Suppressor macrophage treated with lipopolysaccharide for 4 hours (primary cell): ENCODE results near the gene RIPK3.
"Not testable (repeated sequence)": the region's sequence is repeated elsewhere in the genome, so short reads cannot be mapped to it uniquely, and the experiment has no call there.

Experiments
- DNase-seq: peaks from one replicate; pipeline ENCODE4 v3.0.0-alpha.2; 2020

The RIPK3 gene

DNA sequence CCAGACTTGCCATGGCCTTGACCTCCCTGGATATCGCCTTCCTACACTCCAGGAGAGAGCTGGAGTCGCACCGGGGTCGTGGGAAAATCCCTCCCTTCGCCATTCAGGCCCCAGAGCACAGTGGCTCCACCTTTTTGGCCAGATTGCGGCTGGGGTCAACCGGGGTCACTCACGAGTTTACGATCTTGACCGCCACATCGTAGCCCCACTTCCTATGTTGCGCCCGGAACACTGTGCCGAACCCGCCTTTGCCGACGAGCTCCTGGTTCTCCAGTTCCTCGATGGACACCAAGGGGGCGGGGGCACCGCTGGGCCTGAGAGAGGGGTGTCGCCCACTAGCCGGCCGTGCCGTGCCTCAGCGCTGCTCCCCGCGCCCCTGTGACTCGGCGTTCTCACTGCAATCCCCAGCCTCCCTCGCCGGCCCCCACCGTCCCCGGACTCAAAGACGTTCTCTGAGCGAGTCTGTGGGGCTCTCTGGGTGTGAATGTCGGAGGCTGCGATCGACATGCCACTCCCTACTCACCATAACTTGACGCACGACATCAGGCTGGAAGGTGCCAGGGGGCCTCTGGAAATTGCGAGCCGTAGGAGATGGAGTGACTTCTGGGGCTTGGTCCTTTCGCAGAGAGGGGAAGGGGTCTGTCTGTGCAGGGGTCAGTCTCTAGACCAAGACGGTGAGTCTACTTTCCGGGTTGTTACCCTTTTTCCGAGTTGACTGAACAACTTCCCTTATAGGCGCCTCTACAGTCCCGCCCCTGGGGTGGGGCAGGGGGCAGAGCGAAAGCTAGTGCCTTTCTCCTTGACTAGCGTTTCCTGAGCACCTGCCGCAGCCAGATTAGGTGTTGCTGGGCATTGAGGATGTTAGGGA is at the start of gene RIPK3:
RIPK3 (minus strand) TSS at position 708 of the 868 bp plus-strand sequence; CDS start at position 543, 165 bp downstream.
- DNase-seq = peak; percentile 77

DNA sequence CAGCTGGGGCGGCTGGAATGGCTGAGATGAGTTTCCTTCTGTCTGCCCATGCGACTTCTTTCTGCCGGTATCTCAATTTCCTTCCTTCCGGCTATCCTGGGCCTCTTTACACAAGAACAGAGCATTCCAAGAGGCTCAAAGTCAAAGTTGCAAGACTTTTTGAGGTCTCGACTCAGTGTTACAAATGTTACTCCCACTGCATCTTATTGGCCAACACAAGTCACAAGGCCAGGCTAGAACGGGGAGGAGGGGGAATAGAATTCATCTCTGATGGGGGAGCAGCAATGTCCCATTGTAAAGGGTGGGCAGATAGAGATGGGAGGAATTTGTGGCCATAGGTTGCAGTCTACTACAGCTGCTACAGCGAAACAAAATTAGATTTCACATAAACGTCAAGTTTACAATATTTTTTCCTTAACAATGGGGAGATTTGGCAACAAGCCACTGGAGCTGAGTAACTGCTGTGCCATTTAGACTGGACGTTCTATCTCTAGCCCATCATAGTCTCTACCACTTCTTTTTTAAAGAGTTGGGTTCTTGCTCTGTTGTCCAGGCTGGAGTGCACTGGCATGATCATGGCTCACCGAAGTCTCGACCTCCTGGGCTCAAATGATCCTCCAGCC is 49.5 kb upstream of the RIPK3 start:
- DNase-seq = no peak

DNA sequence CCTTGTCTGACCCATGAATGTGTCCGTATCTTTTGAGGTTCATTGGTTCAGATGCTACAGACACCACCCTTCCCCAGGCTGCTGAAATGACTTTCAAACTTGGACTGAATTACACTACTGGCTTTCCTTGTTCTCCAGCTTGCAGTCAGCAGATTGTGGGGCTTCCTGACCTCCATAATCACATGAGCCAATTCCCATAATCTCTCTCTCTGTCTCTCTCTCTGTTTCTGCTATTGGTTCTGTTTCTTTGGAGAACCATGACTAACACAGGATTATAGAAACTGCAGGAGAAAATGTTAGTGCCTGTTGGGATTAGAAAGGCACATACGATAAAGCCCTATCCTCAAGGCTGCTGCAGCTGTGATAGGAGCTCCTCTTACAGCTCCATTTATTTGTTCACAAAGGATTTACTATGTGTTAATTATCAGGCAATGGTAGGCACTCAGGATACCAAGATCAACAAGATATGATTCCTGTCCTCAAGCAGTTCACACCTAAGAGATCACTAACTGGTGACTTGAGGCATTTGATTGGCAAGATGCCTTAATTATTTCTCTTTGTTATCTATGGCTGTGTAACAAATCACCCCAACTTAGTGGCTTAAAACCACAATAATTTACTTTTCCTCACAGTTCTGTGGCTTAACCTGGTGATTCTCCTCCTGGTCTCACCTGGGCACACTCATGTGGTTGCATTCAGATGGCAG is 48.8 kb upstream of the RIPK3 start:
- DNase-seq = no peak

DNA sequence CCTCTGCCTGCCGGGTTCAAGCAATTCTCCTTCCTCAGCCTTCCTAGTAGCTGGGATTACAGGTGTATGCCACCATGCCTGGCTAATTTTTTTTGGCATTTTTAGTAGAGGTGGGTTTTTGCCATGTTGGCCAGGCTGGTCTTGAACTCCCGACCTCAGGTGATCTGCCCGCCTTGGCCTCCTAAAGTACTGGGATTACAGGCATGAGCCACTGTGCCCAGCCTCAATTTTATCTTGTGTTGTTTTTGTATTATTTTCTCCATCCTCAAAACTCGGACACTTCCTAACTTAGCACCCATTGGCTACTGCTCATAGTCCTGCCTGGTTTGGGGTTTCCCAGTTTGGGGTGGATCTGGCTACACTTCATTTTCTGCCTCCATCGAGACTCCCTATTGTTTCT is 47.8 kb upstream of the RIPK3 start:
- not testable (repeated sequence) for DNase-seq

DNA sequence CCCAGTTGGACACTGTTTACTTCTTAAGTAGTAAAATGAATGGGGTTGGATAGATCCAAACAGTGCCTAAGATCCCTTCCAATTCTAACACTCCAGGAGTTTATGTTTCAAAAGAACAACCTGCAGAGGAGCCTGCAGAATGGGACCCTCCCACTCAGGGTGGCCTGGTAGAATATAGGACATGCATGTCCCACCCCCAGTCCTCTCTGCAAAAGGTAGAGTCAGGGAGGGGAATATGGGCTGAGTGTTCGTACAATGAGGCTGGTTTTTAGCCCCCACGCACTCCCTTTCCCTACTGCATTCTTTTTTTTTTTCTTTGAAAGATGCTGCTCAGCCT is 47.2 kb upstream of the RIPK3 start:
- DNase-seq = no peak

DNA sequence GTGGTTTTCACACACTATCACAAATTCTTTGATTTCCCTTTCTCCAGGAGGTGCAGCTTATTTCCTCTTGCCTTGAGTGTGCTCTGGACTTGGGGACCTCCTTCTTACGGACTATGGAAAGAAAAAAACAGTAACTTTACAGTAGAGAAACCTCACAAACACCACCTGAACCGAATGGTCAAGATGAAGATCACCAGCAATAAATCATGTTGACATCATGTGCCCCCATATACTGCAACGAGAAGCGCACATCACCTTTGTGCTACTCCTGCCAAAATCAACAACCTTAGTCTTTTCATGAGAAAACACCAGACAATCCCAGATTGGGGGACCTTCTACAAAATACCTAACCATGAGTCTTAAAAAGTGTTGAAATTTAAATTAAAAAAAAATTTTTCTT is 45.7 kb upstream of the RIPK3 start:
- no peak for DNase-seq

DNA sequence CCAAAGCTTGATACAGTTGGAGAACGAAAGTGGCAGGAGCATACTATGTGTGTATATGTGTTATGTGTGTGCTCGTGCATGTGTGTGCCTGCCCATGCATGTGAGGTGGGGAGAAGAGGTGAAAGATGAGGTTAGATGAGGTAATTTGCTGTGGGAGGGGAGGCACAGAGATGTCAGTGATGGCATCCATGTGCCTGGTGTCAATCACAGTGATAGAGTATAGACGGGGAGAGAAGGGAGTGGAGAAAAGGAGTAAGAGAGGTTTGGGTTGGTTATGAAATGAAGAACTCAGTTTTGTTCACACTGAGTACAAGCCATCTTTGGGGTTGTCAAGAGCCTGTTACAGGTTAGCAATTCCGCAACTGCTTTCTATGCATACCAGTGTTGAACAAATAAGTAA is 44.4 kb upstream of the RIPK3 start:
- no peak for DNase-seq

DNA sequence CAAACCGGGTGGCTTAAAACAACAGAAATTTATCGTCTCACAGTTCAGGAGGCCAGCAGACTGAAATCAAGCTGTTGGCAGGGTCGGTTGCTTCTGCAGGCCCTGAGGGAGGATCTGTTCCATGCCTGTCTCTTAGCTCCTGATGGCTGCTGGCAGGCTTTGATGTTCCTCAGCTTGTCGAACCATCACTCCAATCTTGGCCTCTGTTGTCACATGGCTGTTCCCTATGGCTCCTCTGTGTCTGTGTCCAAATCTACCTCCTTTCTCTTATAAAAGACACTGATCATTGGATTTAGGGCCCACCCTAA is 42.2 kb upstream of the RIPK3 start:
- no peak for DNase-seq

DNA sequence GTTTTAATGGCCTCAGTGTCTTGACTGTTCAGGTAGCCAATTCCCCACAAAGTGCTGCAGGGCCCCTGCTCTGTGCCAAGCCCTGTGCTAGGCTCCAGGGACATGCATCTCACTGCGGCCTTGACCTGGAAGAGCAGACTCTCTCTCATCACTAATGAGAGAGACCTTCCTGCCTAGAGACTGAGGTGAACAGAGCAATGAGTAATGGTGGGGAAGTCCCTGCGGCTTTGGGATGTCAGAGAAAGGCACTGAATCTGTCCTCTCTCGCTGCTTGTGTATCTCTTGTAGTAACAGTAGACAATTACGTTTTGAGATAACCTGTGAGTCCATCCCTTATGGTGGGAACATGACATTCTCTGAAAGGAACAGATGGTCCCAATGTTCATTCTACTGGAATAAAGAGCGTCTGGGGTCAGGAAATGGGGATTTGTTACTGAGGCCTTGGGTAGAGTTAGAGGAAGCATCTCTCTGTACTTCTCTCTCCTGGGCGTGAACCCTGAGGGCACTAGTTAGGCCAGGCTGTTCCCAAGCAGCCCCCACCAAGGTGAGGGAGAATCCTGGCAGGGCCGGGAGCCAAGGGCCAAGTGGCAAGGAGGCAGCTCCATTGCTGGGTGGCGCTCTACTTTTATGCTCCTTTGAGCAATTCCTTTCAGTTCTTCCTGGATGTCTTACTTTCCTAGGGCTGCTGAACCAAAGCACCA is 41.7 kb upstream of the RIPK3 start:
- DNase-seq = no peak

DNA sequence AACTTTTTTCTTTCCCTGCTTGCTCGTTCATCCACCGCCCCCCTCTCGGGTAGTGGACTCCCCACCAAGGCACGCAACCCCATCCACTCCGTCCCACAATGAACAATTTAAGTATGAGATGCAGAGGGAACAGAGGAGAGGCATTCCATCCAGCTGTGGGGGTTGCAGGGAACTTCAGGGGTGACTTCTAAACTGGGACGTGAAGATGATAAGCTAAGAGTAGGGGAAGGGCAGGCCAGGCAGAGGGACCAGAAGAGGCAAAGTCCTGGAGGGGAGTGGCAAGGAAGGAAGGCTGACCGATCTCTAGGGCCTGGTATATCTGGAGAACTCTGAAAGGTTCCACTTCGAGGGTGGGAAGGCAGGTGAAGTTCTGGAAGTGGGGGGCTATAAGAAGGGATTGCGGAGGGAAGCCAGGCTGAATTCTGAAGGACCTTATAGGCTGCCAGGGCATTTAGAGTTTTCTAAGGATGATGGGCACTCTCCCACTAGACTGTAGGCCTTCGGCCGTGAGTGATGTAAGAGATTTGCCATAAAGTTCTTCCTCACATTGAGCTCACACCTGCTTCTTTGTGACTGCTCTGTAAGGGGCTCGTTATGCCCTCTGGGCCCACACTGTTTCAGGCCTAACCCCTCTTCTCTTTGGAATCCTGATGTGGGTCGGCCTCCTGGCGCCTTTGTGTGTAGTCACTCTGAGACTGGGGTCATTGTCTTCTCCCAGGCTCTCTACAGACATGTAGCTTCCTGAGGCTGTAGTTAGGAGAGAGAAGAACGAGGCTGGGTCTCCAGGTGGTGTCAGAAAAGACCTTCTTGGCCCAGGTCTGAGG is 40.3 kb upstream of the RIPK3 start:
- no peak for DNase-seq

DNA sequence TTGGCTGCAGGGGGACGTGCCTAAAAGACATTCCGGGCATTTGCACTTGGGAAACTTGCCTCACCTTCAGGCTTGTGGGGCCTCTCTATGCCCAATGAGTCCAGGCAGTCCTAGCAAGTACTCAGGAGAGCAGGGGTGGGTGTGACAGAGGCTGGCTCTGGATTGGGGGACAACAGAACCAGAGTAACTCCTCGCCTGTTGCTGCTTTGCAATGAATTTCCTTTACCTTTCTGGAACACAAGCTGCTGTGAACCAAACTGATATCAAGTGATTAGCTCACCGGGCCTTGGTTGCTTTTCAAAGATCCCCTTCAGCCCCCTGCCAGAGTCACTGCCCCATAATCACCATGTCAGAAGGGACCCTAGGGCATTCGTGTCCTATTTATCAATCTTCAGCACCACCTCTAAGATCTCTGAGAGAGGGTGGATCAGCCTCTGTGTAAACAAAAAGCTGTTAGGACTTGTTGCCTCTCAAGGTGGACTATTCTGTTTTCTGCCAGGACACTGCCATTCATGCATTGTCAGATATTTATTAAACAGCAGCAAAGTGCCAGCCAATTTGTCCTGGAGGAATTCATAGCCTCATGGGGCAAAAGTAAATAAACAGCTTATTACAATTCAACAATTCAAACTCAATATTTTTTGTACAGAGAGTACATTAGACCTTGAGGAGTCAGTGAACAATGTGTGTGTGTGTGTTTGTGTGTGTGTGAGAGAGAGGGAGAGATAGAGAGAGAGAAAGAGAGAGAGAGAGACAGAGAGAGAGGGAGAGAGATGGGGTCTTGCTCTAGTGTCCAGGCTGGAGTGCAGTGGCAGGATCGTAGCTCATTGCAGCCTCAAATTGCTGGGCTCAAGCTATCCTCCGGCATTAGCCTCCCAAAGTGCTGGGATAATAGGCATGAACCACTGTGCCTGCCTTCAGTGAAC is 39.5 kb upstream of the RIPK3 start:
- DNase-seq = no peak

DNA sequence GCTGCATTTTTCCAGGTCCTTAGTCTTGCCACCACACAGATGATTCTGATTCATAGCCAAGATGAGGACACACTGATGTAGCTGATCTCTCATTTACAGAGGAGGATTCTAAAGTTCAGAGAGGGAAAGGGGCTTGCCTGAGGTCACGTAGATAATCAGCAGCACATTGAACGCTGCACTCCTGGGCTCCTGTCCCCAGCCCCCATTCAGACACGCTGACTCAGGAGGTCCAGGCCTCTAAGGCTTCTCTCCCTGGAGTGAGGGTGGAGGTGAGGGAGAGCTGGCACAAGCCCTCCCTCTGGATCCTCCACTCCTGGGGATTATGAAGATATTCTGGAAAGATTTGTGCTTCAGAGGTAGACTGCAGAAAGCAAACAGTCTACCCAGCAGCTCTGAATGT is 38.5 kb upstream of the RIPK3 start:
- no peak for DNase-seq

DNA sequence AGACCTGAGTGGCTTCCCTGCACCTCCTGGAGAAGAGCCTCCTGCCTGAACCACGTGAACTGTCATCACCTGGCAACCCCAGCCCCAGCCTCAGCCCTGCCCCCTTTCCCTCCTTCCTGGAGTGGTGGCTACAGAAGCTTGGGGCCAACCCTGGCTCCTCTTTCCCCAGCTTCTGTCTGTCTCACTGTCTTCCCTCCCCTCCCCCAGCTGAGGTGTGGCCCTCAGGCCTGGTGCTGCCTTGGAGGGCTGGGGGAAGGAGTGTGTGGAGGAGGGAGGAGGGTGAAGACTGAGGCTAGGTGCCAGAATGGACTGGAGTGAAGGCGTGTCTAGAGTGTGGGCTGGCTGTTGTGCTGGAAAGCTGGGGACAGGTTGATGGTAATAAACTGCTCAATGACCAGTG is 37.9 kb upstream of the RIPK3 start:
- no peak for DNase-seq

DNA sequence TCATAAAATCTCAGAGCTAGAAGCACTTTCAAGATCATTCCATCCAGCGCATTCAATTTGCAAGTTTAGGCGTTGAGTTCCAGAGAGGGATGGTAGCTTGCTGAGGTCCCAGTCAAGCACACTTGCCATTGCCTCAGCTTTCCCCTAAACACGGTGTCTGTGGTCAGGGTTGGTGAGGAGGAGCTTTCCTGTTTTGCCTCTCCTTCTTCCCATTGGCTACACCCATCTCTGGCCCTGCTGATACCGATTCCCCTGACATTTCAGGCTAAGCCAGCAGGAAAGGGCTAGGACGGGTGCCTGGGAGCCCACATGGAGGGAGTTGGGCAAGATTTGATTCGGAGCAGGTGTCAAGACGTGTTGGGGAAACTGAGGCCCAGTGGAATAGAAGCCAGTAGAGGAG is 37.3 kb upstream of the RIPK3 start:
- no peak for DNase-seq

DNA sequence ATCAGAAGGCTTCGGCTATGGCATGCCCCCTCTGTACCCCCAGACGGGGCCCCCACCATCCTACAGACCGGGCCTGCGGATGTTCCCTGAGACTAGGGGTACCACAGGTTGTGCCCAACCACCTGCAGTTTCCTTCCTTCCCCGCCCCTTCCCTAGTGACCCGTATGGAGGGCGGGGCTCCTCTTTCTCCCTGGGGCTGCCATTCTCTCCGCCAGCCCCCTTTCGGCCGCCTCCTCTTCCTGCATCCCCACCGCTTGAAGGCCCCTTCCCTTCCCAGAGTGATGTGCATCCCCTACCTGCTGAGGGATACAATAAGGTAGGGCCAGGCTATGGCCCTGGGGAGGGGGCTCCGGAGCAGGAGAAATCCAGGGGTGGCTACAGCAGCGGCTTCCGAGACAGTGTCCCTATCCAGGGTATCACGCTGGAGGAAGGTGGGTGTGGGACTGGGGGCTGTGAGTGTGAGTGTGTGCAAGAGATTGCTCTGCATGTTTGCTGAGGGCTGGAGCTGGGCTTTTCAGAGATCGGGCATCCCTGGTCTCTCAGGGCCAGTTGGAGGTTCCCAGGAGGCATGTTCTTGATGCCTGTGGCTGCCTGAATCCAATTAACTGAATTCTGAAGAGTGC is 36.8 kb upstream of the RIPK3 start:
- DNase-seq = no peak

DNA sequence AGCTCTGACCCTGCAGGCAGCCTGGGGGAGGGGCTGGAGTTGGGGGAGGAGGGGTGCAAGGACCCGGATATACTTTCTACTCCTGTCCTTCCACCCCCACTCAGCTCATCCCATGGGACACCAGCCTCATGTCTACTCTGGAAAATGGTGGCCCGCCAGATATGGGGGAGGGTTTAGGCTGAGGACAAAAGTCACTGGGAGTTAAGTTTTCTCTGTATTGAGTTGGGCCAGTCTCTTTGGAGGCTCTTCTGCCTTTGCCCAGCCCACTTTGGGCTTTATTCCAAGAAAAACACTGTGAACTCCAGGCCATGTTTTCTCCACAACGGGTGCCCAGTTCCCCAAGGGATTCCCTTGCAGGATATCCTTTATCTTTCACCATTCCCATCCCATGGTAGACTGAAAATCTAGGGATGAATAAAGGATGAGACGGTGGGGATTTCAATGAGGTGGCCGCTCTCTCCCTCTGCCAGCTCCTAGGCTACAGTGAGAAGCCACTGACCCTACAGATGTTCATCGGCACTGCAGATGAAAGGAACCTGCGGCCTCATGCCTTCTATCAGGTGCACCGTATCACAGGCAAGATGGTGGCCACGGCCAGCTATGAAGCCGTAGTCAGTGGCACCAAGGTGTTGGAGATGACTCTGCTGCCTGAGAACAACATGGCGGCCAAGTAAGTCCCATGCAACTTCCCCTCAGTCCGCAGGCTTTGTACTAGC is 33.1 kb upstream of the RIPK3 start:
- no peak for DNase-seq

DNA sequence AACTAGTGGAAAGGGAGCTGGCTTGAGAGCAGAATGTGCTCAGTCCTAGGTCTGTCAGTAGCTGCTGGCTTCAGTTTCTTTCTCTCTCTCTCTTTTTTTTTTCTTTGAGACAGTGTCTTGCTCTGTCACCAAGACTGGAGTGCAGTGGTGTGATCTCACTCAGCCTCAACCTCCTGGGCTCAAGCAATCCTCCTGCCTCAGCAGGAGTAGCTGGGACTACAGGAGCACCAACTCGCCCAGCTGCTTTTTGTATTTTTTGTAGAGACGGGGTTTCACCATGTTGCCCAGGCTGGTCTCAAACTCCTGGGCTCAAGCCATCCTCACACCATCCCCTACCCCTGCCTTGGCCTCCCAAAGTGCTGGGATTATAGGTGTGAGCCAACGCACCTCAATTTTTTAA is 31.8 kb upstream of the RIPK3 start:
- DNase-seq = not testable (repeated sequence)

DNA sequence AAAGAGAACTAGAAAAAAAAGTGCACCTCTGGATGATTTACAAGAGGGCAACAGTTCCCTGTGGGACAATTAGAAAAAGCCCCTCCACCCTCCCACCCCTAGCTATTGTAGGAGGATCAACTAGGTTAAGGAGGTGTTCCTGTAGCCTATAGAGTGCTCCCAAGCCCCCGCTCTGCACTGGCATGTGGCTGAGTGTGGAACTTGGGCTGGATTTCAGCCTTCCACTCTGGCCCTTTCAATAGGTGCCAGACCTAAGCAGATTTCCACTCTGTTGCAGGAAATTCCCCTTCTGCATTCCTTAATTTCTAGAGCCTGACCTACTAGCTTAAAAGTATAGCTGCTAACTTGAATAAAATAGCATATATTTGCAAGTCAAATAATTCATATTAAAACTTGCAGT is 31.0 kb upstream of the RIPK3 start:
- DNase-seq = no peak

DNA sequence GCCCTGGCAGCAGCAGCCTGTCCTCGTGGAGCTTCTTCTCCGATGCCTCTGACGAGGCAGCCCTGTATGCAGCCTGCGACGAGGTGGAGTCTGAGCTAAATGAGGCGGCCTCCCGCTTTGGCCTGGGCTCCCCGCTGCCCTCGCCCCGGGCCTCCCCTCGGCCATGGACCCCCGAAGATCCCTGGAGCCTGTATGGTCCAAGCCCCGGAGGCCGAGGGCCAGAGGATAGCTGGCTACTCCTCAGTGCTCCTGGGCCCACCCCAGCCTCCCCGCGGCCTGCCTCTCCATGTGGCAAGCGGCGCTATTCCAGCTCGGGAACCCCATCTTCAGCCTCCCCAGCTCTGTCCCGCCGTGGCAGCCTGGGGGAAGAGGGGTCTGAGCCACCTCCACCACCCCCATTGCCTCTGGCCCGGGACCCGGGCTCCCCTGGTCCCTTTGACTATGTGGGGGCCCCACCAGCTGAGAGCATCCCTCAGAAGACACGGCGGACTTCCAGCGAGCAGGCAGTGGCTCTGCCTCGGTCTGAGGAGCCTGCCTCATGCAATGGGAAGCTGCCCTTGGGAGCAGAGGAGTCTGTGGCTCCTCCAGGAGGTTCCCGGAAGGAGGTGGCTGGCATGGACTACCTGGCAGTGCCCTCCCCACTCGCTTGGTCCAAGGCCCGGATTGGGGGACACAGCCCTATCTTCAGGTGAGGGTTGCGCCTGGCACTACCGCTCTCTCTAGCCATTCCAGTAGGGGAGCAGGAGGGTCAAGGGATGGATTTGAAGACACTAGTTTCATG is 30.3 kb upstream of the RIPK3 start:
- no peak for DNase-seq

DNA sequence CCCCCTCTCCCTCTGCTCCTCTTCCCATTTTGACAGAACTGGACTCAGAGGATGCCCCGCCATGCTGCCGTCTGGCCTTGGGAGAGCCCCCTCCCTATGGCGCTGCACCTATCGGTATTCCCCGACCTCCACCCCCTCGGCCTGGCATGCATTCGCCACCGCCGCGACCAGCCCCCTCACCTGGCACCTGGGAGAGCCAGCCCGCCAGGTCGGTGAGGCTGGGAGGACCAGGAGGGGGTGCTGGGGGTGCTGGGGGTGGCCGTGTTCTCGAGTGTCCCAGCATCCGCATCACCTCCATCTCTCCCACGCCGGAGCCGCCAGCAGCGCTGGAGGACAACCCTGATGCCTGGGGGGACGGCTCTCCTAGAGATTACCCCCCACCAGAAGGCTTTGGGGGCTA is 29.7 kb upstream of the RIPK3 start:
- DNase-seq = no peak
